ENCODE measurements around the gene CNTN1.

Gene CNTN1

DNA sequence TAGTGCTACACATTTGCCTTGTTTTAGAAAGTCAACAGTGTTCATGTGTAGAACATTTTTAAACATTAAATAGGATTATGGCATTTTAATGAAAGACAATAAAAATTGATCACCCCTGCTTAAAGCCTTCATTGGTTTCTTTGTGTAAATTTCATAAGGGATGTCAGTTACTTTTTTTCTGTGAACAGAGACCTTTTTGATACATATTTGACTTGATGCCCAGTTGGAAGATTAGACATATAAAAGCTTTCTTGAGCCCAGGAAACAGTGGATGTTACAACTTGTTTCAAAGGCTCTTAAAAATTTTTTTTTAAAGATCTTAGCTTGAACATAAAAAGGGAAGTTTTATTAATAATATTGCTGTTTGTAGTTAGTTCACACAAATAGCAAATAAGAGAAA is 327.2 kb downstream of the CNTN1 start:
- H3K9me3 ChIP-seq (ENCODE audit: control insufficient read depth, insufficient read depth, low read depth, low read length) = no peaks in the 10 kb centered on the region
- H3K36me3 ChIP-seq (ENCODE audit: control insufficient read depth in 2 of 2, insufficient read depth in 1 of 2, low read length in 2 of 2) = no peaks in the 10 kb centered on the region; a peak in 1 of 3 replicates
- ChIA-PET CTCF (interaction anchor here (0.7 kb wide), 1 partner anchor 231 kb away, joined by 4 read pairs; no protein-coding TSS in a partner anchor), POLR2A (no interaction called here)
- no peaks in the 10 kb centered on the region; the same call in 1 of the 2 replicates for H3K4me1 ChIP-seq (ENCODE audit: control insufficient read depth, insufficient read depth, low read length)
- TF ChIP-seq ZNF624 (tag by site-specific recombination; IDR thresholded peaks at IDR 0.05) = no peak
- no peak for TF ChIP-seq ZNF311 (tag by site-specific recombination; IDR thresholded peaks at IDR 0.05; ENCODE audit: borderline replicate concordance)
- TF ChIP-seq ZNF404 (tag by site-specific recombination; IDR thresholded peaks at IDR 0.05) = no peak
- no peak for TF ChIP-seq GLIS2 (tag by site-specific recombination; IDR thresholded peaks at IDR 0.05)
- TF ChIP-seq, protein P1, sequence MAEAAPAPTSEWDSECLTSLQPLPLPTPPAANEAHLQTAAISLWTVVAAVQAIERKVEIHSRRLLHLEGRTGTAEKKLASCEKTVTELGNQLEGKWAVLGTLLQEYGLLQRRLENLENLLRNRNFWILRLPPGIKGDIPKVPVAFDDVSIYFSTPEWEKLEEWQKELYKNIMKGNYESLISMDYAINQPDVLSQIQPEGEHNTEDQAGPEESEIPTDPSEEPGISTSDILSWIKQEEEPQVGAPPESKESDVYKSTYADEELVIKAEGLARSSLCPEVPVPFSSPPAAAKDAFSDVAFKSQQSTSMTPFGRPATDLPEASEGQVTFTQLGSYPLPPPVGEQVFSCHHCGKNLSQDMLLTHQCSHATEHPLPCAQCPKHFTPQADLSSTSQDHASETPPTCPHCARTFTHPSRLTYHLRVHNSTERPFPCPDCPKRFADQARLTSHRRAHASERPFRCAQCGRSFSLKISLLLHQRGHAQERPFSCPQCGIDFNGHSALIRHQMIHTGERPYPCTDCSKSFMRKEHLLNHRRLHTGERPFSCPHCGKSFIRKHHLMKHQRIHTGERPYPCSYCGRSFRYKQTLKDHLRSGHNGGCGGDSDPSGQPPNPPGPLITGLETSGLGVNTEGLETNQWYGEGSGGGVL (tag by site-specific recombination; IDR thresholded peaks at IDR 0.05) = no peak
- TF ChIP-seq, protein P2, sequence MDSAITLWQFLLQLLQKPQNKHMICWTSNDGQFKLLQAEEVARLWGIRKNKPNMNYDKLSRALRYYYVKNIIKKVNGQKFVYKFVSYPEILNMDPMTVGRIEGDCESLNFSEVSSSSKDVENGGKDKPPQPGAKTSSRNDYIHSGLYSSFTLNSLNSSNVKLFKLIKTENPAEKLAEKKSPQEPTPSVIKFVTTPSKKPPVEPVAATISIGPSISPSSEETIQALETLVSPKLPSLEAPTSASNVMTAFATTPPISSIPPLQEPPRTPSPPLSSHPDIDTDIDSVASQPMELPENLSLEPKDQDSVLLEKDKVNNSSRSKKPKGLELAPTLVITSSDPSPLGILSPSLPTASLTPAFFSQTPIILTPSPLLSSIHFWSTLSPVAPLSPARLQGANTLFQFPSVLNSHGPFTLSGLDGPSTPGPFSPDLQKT (IDR thresholded peaks at IDR 0.05; ENCODE audit: borderline replicate concordance, low read depth, low read length) = no peak
- no peak overlapping the region for H3K27ac ChIP-seq (ENCODE audit: extremely low read depth, low read depth, low read length)
- H3K4me3 ChIP-seq (ENCODE audit: low read depth, low read length) = no peak overlapping the region

DNA sequence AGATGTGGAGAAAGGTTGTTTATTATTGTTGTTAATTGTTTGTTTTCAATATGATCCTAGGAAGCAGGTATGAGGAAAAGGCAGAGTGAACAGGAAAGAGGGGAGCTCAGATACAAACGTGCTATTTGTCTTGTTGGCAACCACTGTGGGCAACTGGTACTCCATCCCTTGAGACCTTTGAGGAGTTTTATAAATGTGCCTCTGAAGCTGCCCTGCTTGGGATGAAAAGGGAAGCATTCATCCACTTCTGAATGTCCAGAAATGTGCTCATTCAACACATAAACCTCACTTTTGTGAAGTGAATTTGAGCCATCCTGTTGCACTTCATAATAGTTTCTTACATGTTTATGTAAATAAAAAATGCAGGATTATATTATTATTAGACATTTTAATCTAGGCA is 331.6 kb downstream of the CNTN1 start:
- Histone ChIP-seq H3K4me1 (ENCODE audit: control insufficient read depth, insufficient read depth, low read length) (no peaks in the 10 kb centered on the region; the same call in 1 of the 2 replicates), H3K27ac (ENCODE audit: extremely low read depth, low read depth, low read length) (no peak overlapping the region), H3K36me3 (ENCODE audit: control insufficient read depth in 2 of 2, insufficient read depth in 1 of 2, low read length in 2 of 2) (no peaks in the 10 kb centered on the region; a peak in 1 of 3 replicates), H3K9me3 (ENCODE audit: control insufficient read depth, insufficient read depth, low read depth, low read length) (no peaks in the 10 kb centered on the region), H3K4me3 (ENCODE audit: low read depth, low read length) (no peak overlapping the region)
- ChIA-PET POLR2A (no interaction called here), CTCF (no interaction called here)
- TF ChIP-seq FEZF1 (tag by site-specific recombination; IDR thresholded peaks at IDR 0.05) = no peak
- TF ChIP-seq, protein P3, sequence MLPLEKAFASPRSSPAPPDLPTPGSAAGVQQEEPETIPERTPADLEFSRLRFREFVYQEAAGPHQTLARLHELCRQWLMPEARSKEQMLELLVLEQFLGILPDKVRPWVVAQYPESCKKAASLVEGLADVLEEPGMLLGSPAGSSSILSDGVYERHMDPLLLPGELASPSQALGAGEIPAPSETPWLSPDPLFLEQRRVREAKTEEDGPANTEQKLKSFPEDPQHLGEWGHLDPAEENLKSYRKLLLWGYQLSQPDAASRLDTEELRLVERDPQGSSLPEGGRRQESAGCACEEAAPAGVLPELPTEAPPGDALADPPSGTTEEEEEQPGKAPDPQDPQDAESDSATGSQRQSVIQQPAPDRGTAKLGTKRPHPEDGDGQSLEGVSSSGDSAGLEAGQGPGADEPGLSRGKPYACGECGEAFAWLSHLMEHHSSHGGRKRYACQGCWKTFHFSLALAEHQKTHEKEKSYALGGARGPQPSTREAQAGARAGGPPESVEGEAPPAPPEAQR (tag by site-specific recombination; IDR thresholded peaks at IDR 0.05) = no peak
- TF ChIP-seq, protein P4, sequence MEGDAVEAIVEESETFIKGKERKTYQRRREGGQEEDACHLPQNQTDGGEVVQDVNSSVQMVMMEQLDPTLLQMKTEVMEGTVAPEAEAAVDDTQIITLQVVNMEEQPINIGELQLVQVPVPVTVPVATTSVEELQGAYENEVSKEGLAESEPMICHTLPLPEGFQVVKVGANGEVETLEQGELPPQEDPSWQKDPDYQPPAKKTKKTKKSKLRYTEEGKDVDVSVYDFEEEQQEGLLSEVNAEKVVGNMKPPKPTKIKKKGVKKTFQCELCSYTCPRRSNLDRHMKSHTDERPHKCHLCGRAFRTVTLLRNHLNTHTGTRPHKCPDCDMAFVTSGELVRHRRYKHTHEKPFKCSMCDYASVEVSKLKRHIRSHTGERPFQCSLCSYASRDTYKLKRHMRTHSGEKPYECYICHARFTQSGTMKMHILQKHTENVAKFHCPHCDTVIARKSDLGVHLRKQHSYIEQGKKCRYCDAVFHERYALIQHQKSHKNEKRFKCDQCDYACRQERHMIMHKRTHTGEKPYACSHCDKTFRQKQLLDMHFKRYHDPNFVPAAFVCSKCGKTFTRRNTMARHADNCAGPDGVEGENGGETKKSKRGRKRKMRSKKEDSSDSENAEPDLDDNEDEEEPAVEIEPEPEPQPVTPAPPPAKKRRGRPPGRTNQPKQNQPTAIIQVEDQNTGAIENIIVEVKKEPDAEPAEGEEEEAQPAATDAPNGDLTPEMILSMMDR (tag by site-specific recombination; IDR thresholded peaks at IDR 0.05) = no peak

DNA sequence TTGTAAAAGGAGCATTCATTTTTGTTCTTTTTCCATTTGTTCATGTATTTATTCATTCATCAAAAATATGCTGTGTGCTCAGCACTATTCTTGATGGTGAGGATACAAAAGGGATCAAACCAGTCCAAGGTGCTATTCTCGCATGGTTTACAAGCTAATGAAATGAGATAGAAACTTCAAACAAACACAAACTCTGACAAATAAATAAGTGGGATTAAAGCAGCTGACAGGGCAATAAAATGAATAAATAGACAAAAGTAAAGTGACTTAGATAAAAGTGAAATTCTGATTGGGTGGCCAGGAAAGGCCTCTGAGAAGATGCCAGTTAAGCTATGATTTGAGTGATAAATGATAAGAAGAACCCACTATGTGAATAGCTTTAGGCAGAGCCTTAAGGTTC is 333.9 kb downstream of the CNTN1 start:
- H3K4me3 ChIP-seq (ENCODE audit: low read depth, low read length) = no peak overlapping the region
- TF ChIP-seq ZNF560 (tag by site-specific recombination; IDR thresholded peaks at IDR 0.05; ENCODE audit: borderline replicate concordance) (no peak), ZNF202 (tag by site-specific recombination; IDR thresholded peaks at IDR 0.05; ENCODE audit: borderline replicate concordance) (no peak), ZNF707 (tag by site-specific recombination; IDR thresholded peaks at IDR 0.05) (no peak), ZNF239 (tag by site-specific recombination; IDR thresholded peaks at IDR 0.05) (no peak), ZNF169 (tag by site-specific recombination; IDR thresholded peaks at IDR 0.05) (no peak), ZNF37A (tag by site-specific recombination; IDR thresholded peaks at IDR 0.05) (no peak), SP7 (tag by site-specific recombination; IDR thresholded peaks at IDR 0.05) (no peak)
- TF ChIP-seq, protein P5, sequence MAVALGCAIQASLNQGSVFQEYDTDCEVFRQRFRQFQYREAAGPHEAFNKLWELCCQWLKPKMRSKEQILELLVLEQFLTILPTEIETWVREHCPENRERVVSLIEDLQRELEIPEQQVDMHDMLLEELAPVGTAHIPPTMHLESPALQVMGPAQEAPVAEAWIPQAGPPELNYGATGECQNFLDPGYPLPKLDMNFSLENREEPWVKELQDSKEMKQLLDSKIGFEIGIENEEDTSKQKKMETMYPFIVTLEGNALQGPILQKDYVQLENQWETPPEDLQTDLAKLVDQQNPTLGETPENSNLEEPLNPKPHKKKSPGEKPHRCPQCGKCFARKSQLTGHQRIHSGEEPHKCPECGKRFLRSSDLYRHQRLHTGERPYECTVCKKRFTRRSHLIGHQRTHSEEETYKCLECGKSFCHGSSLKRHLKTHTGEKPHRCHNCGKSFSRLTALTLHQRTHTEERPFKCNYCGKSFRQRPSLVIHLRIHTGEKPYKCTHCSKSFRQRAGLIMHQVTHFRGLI (tag by site-specific recombination; IDR thresholded peaks at IDR 0.05) = no peak
- no peaks in the 10 kb centered on the region; a peak in 1 of 3 replicates for H3K36me3 ChIP-seq (ENCODE audit: control insufficient read depth in 2 of 2, insufficient read depth in 1 of 2, low read length in 2 of 2)
- no peaks in the 10 kb centered on the region for H3K9me3 ChIP-seq (ENCODE audit: control insufficient read depth, insufficient read depth, low read depth, low read length)
- no peaks in the 10 kb centered on the region; the same call in 1 of the 2 replicates for H3K4me1 ChIP-seq (ENCODE audit: control insufficient read depth, insufficient read depth, low read length)
- CTCF ChIA-PET = no interaction called here
- no peak overlapping the region for H3K27ac ChIP-seq (ENCODE audit: extremely low read depth, low read depth, low read length)
- POLR2A ChIA-PET = no interaction called here

All from HEK293 (cell line).